Left renal cortex interstitium (tissue), 4 donors: ENCODE measurements around the gene TMEM203. TPM values are rescaled to one million over a fixed set of nuclear protein-coding genes. Genes with fewer than 3 reads are reported as not detected.
A peak's percentile ranks its signal among the peaks of the same experiment; 100 is the strongest.

Experiments used
- DNase-seq, 4 donors: peaks; one replicate each; pipeline ENCODE4 v3.0.0-alpha.2; 2013; ENCODE audit warnings: low read depth in 4 of 4, low spot score in 2 of 4, missing footprints in 1 of 4
- polyA plus RNA-seq, 4 donors: library from polyadenylated mRNA; unstranded; fragments of 120-200 nt; gene quantifications; one replicate each; pipeline ENCODE4 v1.2.1, GENCODE V29; 2013; ENCODE audit not compliant: insufficient read length in 4 of 4

Gene TMEM203
- polyA plus RNA-seq, 4 donors: 37.2 to 53.2 (median 43.5) TPM

DNA sequence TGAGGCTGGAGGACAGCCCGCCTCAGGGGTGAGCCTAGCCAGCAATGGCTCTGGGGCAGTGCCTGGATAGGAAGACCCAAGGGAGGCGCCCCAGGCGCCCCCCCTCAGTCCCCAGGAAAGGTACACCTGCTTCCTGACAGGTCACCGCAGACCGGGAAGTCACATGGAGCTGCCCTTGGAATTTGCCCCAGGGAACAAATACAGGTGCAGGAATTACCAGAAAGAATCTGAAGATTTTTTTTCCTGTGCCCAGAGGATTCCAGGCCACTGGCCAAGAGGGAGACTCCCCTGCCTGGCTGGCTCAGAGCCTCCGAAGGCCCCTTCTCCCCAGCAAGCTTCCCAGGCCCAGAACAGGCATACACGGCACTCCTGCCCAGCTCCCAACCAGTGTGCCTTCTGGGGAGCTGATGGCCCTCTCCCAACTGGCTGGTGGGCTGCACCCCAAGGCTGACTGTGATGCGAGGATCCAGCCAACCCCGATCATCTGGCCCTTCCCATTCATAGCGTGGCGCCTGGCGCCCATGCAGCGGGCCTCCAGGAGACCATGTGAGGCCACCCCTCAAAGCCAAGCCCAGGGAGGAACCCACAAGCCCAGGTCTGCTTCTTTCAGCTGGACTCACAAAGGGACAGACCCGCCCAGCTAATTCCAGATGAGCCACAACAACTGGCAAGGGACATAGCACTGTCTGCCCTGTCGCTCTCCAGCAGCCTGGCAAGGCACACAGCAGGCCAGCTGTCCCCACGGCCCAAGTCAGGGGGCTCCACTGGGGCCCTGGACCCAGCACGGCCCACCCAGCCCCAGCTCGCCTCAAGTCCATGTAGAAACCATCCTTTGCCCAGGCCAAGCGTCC, 7.2 kb downstream of the TMEM203 start:
- DNase-seq: no peak

DNA sequence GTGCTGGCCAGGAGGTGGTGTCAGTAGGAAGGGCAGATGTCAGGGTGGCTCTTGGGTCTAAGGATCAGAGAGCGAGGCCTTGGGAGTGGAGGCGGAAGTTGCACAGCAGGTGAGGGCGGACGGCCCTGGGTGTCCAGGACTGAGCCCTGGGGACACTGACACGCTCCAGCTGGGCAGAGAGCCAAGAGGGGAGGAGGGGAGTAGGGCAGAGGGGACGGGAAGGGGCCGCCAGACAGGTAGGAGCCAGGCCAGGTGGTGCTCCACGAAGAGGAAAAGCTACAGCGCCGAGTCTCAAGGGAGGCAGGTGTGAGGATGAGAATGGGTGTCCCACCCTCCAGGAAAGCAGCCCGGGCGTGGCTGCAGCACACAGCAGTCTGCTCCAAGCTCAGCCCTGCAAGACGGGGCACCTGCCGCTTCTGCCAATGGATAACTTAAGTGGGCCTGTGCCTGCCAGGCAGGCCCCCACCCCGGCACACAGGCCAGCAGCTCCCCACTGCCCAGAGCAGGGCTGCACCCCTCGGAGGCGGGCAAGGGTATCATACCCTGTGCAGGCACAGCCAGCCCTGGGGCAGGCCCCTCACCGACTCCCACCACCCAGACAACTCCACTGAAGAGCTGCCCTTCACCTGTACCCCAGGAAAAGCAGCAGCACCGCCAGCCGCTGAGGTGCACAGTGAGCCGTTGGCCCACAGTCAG, 9.8 kb downstream of the TMEM203 start:
- DNase-seq: no peak

DNA sequence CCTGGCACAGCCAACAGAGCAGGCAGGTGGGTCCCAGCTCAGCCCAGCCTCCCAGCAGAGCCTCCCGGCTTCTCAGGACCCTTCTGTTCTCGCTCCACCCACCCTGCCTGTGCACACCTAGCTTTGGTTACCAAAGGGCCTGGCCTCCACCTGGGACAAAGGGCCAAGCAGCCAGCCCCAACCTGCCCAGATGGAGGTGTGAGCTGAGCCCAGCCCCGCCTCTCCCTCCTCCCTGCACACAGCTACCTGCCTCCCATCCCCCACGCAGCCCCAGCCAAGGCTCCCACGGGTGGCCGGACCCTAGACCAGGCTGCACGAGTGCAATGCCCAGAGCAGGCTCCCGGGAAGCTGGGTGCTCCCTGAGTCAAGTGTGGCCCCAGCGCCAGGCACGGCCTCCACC, 10.5 kb downstream of the TMEM203 start:
- DNase-seq: no peak

DNA sequence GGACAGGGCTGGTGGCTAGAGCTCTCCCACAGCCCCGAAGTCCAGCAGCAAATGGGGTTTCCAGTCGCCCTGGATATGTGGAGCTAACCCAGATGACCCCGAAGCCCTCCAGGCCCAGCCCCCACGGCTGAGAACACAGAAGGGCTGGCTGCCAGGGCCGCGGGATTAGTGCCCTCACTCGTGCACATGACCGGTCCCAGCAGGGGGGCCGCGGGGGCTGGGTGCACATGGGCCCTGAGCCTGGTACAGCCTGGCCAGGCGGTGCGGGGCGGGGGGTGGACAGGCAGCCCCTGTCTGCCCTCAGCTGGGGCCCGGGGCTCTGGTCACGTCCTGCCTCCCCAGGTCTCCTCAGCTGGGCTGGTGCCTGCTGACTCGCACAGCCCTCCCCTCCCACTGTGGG, 11.1 kb downstream of the TMEM203 start:
- no peak for DNase-seq

DNA sequence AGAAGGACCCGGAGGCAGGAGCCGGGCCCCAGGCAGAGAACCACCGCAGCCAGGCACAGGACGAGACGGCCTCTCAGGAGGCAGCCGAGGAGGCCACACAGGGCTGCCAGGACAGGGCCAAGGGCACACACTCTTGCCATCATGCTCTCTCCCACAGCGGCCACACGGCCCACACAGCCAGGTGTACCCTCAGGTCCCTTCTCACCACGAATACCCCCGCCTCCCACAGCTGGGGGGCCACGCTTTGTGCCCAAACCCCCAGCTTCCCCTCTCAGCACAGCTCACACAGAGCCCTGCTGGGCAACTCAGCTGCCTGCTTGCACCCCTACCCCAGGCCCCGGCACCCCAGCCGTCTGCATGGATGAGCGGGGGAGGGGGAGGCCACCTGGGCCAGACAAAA, 11.7 kb downstream of the TMEM203 start:
- DNase-seq: no peak

DNA sequence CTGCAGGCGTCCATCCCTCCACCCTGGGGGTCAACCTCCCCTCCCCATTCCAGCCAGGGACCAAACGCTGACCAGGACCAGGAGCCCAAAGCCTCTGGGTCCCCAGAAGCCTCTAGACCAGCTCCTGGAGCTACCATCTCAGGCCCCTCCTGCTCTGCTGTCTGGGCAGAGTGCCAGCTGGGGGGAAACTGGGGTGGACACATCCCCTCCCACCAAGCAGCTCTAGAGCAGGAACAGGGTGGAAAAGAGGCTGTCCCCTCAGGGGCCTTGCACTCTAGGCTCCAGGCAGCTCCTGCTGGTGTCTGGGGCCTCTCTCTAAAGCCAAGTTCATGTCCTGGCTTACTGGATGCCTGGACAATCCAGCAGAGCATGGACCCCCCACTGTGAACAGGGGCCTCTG, 12.6 kb downstream of the TMEM203 start:
- no peak for DNase-seq

DNA sequence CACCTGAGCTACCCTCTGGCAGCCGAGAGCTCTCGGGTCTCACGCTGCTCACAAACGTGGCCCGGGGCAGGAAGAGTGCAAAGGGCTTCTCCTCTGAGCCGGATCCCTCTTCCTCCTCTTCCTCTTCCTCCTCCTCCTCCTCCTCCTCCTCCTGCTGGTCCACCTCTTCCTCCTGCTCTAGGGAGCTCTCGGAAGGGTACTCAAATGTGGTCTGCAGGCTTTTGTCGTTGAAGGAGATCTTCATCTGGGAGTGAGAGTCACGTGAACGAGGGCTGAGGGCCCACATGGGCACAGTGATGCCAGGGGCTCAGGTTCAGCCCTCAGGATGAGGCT, 13.0 kb downstream of the TMEM203 start:
- DNase-seq: no peak

DNA sequence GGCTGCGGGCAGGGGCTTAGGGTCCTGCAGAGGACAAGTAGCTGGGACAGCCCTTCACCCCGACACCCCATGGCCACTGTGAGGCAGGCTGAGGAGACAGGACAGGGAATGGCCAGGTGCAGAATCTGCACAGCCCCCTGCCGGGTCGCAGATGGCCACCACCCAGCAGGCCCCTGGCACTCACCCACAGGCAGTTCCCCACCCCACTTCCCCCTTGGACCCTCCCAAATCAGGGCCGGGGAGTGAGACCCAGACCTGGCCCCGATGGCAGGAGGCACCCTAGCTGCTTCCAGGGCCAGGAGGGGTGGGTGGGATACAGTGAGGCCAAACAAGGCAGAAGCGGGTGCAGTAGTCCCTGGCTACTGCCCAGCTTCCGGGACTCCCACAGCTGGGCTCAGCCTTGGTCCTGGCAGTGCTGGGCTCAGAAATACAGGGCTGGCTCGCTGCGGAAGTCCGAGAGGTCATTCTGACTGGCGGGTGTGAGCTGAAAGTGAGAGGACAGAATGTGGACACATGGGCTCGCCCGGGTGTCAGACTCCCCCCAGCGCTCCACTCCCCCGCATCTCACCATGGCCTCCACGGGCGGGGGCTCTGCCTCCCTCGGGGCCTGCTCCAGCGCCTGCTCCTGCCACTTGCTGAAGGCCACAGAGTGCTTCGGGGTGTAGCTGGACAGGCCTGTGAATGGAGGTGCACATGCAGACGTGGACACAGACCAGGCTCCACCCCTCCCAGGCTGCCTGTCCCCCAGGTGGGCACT, 13.6 kb downstream of the TMEM203 start:
- no peak for DNase-seq

DNA sequence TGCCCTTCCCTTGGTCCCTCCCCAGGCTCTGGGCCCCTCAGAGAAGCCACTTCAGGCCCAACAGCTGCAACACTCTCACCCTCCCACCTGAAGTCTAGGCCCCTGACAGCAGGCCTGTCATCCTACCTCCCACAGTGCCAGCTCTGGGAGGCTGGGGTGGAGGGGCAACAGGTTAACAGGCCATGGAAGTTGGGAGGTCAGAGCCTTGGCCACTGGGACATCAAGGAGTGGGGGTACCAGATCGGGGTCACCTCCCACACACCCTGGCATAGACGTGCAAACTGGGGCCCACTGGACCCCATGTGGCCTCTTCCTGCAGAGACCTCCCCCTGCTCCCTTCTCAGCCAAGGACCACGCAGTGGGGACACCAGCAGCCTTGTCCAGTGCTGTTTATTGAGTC, 14.2 kb downstream of the TMEM203 start:
- DNase-seq: no peak

DNA sequence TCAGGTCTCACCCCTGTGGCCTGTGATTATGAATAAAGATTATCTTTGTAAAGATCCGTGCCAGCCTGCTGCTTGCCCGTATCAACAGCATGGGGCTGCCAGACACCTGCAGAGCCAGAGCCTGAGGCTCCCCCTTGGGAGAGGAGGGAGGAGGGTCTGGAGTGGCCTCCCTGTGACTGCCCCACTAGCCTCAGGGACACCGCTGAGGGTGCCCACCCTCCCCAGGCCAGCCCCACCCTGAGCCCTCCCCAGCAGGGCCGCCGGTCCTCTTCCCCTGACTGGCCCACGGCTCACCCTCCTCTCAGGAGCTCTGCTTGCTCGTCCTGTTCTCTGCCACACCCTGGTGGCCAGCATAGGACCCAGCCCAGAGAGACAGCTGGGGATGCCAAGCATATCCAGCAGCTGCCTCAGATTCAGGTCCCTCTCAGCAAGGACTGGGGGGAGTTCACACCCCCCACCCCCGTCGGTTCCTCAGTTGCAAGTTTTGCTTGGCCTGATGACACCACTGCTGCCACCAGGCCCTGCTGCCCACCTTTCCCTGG, 15.1 kb downstream of the TMEM203 start:
- DNase-seq: no peak

DNA sequence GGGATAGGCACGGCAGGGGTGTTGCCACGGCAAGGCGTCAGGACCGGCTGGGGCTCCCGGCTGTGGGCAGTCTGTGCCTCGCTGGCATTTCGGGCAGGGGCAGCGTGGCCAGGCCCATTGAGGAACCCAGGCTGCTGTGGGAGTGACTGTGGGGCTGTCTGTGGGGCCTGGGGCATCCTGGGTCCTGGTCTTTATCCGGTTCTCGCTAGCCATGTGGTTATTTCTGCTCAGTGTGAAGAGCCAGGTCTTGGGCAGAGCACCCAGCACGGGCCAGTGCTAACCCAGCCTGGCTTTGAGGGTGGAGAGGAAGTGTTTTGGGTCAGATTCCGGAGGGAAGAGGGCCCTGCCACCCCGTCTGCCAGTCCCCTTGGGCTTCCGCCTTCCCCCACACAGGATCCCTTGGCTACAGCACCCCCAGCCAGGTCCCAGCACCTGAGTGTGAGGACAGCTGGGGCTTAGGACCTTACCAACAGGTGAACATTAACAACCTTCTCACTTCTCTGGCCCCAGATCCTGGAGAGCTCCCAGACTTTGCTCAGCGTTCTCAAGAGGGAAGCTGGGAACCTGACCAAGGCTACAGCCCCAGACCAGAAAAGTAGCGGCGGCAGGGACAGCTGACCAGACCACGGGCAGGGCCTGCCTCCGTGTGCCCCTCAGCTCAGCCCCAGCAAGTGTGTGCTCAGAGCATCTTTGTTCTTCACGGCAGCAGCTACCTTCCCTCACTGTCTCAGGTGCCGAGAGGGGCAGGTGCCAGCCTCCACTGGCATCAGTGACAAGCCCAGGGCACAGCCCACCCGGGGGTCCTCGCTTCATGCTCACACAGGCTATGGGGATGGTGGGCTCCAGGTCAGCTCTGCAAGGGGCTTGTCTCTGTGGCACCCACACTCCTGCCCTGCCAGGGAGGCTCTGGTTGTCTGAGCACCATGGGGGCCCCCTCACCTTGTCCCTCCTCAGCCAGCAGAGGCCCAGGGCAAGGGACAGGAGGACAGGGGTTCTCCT, 15.9 kb downstream of the TMEM203 start:
- DNase-seq: no peak

DNA sequence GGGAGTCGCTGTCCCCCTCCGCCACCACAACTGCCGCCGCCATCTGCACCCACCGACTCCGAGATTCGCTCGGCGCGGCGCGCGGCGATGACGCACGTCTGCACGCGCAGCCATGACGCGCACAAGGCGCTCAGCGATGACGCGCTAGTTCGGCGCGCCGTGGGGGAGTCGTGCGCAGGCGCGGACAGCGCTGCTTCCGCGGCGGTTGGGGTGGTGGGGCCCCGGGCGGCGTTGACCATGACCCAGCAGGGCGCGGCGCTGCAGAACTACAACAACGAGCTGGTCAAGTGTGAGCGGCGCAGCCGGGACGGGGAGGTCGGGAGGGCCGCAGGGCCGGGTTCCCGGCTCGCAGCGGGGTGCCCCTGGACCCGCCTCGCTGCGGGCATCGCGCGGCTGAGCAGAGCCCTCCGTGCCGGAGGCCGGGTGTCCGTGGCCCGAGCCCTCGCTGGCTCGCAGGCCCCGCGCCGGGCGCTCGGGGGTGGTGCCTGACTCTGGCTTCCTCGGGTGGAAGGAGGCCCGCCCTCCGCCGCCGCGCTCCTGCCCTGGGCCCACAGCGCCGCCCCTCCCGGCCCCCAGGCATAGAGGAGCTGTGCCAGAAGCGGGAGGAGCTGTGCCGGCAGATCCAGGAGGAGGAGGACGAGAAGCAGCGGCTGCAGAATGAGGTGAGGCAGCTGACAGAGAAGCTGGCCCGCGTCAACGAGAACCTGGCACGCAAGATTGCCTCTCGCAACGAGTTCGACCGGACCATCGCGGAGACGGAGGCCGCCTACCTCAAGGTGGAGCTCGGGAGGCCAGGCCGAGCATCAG, 16.8 kb downstream of the TMEM203 start, which contains the start of the genes ANAPC2 and SSNA1:
TSS of gene ANAPC2 (minus strand) at position 71 of the 807 bp plus-strand sequence. CDS start at position 43, 28 bp downstream.
TSS of gene SSNA1 (plus strand) at position 187 of the 807 bp plus-strand sequence. CDS start at position 238, 51 bp downstream.
- peak; percentile 88 to 92 (median 90) for DNase-seq

DNA sequence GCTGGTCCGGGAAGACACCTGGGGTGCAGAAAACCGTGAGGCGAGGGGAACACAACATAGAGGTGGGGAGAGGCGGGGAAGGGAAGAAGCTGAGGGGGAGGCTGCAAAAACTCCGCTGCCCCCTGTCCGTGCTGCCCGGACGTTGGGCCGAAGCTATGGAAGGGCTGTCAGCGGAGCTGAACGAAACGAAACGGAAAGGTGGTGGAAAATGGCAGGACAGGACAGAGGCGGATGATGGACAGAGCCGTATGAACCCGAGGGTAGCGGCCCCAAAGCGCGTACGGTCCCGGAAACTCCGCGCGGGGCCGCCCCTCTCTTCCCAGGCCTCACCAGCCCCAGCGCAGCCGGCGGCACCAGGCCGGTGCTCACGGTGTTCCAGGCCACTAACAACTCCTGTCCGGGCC, 17.4 kb downstream of the TMEM203 start:
- no peak for DNase-seq

DNA sequence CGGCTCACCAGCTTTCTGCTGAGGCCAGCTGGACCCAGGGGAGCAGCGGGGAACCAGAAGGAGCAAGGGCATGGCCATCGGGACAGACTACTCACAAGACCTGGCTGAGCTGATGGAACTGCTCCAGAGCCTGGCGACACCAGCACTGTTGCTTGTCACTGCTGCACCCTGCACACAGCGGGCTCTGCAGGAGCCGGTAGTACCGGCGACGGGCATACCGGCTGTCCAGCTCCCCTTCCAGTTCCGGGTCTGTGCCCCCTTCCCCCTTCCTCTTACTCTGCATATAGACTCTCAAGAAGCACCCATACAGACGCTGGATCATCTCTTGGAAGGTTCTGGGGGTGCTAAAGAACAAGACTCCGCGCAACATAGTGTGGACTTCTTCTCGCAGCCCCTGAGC, 18.1 kb downstream of the TMEM203 start:
- DNase-seq: no peak

DNA sequence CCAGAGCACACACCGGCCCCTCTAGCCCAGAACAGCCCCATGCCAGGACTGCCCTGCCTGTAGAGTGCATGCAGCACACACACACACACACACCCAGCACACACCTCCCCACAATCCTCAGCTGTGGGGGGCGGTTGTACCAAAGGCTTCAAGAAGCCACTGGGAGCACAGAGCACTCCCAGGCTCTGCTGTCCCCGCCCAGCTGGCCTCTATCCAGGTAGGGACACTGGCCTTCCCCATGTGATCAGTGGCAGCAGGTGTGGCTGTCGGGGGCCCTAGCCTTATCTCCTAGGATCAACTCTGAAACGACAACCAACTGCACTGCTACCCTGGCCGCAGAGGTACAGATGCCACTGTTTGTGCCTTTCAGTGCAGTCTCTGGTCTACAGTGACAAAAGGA, 19.1 kb downstream of the TMEM203 start:
- no peak for DNase-seq

DNA sequence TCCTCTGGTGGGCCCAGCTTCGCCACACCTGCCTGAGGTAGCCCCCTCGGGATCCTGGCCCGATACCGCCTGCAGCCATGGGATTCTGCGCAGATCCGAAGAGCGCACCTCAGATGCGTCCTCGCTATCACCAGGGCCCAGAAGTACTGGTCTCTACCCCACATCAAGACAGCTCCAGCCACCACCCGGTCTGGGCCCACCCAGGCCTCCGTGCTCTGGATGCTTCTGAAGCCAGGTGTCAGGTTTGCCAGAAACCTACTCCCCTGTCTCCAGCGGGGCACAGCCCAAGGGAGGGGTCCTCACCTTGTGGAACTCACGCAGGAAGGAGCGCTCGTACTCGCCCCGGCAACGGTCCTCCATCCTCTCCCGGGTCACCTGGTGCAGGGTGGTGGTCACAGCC, 19.5 kb downstream of the TMEM203 start:
- no peak for DNase-seq

DNA sequence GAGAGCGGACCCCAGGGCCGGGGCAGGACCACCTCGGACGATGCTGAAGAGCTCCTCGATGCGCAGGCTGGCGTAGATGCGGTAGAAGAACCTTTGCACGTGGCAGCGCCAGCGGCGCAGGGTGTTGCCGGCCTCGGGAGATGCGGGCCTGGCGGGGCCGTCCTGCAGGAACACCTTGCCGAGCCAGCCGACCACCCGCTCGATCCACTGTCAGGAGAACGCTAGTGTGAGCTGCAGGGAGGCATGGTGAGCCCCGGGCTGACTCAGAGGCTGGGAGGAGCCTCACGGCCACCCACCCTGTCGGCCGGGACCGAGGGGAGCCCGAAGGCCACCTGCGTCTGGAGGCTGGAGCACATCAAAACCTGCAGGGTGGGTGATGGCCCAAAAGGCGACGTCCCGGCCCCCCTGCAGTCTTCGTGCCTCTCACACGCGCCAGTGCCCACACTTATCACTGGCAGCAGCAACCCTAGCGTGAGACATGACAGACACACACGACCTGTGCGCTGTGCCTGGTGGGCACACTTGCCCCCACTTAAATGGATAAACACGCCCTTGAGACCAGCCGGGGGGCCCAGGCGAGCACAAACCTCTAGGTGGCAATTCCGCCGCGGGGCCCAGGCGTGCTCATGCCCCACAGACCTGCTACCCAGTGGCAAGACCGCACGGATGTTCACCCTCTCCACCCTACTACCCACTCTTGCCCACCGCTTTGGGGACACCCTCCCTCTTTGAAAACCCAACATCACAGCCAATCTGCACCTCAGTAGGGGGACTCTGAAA, 20.4 kb downstream of the TMEM203 start:
- DNase-seq: no peak

DNA sequence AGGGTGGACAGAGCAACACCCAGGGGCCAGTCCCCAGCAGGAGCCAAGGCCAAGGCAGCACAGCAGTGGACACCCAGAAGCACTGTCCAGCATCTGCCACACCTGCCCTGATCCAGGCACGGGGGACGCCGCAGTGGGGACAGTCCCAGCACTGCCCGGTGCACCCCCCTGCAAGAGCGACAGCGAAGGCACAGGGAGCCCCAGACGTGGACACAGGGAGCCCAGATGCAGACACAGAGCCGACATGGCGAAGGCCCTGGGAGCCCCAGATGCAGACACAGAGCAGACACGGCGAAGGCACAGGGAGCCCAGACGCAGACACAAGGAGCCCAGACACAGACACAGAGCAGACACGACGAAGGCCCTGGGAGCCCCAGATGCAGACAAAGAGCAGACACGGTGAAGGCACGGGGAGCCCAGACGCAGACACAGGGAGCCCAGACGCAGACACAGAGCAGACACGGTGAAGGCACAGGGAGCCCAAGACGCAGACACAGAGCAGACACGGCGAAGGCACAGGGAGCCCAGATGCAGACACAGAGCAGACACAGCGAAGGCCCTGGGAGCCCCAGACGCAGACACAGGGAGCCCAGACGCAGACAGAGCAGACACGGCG, 21.4 kb downstream of the TMEM203 start:
- DNase-seq: no peak
